Measurements from ENCODE around the gene SECISBP2L.

Gene SECISBP2L

GRCh38 chr15:49060710-49061495 is 14.7 kb upstream of the SECISBP2L start:
- H3K79me2 ChIP-seq (ENCODE audit: insufficient read depth, low read length): no peaks in the 10 kb centered on the region
- H3K9ac ChIP-seq (ENCODE audit: low read length): no peak overlapping the region
- H3K27ac ChIP-seq (ENCODE audit: low read depth, low read length): no peak overlapping the region
- no peak overlapping the region for H3K4me2 ChIP-seq (ENCODE audit: low read depth, low read length, poor library complexity, severe bottlenecking)
- TF ChIP-seq, protein P1, sequence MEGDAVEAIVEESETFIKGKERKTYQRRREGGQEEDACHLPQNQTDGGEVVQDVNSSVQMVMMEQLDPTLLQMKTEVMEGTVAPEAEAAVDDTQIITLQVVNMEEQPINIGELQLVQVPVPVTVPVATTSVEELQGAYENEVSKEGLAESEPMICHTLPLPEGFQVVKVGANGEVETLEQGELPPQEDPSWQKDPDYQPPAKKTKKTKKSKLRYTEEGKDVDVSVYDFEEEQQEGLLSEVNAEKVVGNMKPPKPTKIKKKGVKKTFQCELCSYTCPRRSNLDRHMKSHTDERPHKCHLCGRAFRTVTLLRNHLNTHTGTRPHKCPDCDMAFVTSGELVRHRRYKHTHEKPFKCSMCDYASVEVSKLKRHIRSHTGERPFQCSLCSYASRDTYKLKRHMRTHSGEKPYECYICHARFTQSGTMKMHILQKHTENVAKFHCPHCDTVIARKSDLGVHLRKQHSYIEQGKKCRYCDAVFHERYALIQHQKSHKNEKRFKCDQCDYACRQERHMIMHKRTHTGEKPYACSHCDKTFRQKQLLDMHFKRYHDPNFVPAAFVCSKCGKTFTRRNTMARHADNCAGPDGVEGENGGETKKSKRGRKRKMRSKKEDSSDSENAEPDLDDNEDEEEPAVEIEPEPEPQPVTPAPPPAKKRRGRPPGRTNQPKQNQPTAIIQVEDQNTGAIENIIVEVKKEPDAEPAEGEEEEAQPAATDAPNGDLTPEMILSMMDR (IDR thresholded peaks at IDR 0.05; ENCODE audit: insufficient read depth, low read length, poor library complexity, severe bottlenecking): no peak
- TF ChIP-seq EZH2phosphoT487 (conservative IDR thresholded peaks at IDR 0.05; ENCODE audit: low read length): no peak
- no peaks in the 10 kb centered on the region for H3K36me3 ChIP-seq (ENCODE audit: low read length)
- no peaks in the 10 kb centered on the region for H3F3A ChIP-seq (ENCODE audit: insufficient read depth)
- no peak overlapping the region for H3K4me3 ChIP-seq (ENCODE audit: insufficient read depth, low read length, poor library complexity, severe bottlenecking)
- H3K9me2 ChIP-seq (replicated peaks; ENCODE audit: insufficient read depth, low read length): no peaks in the 10 kb centered on the region
- no peak overlapping the region for H2AFZ ChIP-seq (ENCODE audit: low read depth, low read length, severe bottlenecking)
- no peaks in the 10 kb centered on the region for H3K9me3 ChIP-seq (ENCODE audit: insufficient read depth, low read length)
- H4K20me1 ChIP-seq (ENCODE audit: low read depth, low read length): no peaks in the 10 kb centered on the region
- H3K27me3 ChIP-seq (ENCODE audit: low read length): no peaks in the 10 kb centered on the region

GRCh38 chr15:49059491-49059890 is 13.2 kb upstream of the SECISBP2L start:
- H3F3A ChIP-seq (ENCODE audit: insufficient read depth): no peaks in the 10 kb centered on the region
- H3K27ac ChIP-seq (ENCODE audit: low read depth, low read length): no peak overlapping the region
- no peaks in the 10 kb centered on the region for H3K36me3 ChIP-seq (ENCODE audit: low read length)
- no peaks in the 10 kb centered on the region for H3K9me2 ChIP-seq (replicated peaks; ENCODE audit: insufficient read depth, low read length)
- H3K27me3 ChIP-seq (ENCODE audit: low read length): no peaks in the 10 kb centered on the region
- H3K9ac ChIP-seq (ENCODE audit: low read length): no peak overlapping the region
- TF ChIP-seq EZH2phosphoT487 (conservative IDR thresholded peaks at IDR 0.05; ENCODE audit: low read length): no peak
- TF ChIP-seq, protein P1 (IDR thresholded peaks at IDR 0.05; ENCODE audit: insufficient read depth, low read length, poor library complexity, severe bottlenecking): no peak
- H3K9me3 ChIP-seq (ENCODE audit: insufficient read depth, low read length): no peaks in the 10 kb centered on the region
- H3K4me2 ChIP-seq (ENCODE audit: low read depth, low read length, poor library complexity, severe bottlenecking): no peak overlapping the region
- H3K79me2 ChIP-seq (ENCODE audit: insufficient read depth, low read length): no peaks in the 10 kb centered on the region
- H3K4me3 ChIP-seq (ENCODE audit: insufficient read depth, low read length, poor library complexity, severe bottlenecking): no peak overlapping the region
- no peak overlapping the region for H2AFZ ChIP-seq (ENCODE audit: low read depth, low read length, severe bottlenecking)
- H4K20me1 ChIP-seq (ENCODE audit: low read depth, low read length): no peaks in the 10 kb centered on the region

DNA sequence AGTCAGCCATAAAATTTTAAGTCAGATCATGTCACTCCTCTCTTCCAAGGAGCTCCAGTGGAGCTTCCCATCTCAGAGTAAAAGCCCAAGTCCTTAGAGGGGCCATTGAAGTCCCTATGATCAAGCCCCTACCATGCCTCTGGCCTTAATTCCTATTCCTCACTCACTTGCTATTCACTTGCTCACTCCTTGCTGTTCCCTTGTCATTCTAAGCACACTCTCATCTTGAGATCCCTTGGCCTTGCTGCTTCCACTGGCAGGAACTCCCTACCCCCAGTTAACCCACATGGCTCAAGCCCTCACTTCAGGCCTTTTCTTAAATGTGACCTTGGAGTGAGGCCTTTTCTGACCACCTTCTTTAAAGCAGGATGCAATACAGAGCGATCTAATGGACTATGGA is 12.3 kb upstream of the SECISBP2L start:
- Histone ChIP-seq H3K4me3 (ENCODE audit: insufficient read depth, low read length, poor library complexity, severe bottlenecking) (no peak overlapping the region), H3K9me3 (ENCODE audit: insufficient read depth, low read length) (no peaks in the 10 kb centered on the region), H3K27ac (ENCODE audit: low read depth, low read length) (no peak overlapping the region), H3K4me2 (ENCODE audit: low read depth, low read length, poor library complexity, severe bottlenecking) (no peak overlapping the region), H2AFZ (ENCODE audit: low read depth, low read length, severe bottlenecking) (no peak overlapping the region), H3K9me2 (replicated peaks; ENCODE audit: insufficient read depth, low read length) (no peaks in the 10 kb centered on the region), H3K9ac (ENCODE audit: low read length) (no peak overlapping the region), H3K79me2 (ENCODE audit: insufficient read depth, low read length) (no peaks in the 10 kb centered on the region), H3K27me3 (ENCODE audit: low read length) (no peaks in the 10 kb centered on the region), H3F3A (ENCODE audit: insufficient read depth) (no peaks in the 10 kb centered on the region), H4K20me1 (ENCODE audit: low read depth, low read length) (no peaks in the 10 kb centered on the region), H3K36me3 (ENCODE audit: low read length) (no peaks in the 10 kb centered on the region)
- no peak for TF ChIP-seq EZH2phosphoT487 (conservative IDR thresholded peaks at IDR 0.05; ENCODE audit: low read length)
- TF ChIP-seq, protein P1 (IDR thresholded peaks at IDR 0.05; ENCODE audit: insufficient read depth, low read length, poor library complexity, severe bottlenecking): no peak
